Ectodermal cell (in vitro differentiated cells): ENCODE data around the gene BICDL1.
"Not testable (repeated sequence)": the region's sequence is repeated elsewhere in the genome, so short reads cannot be mapped to it uniquely, and the experiment has no call there.

Experiments
- H3K27ac ChIP-seq: 2 replicates; pipeline ENCODE4 v1.7.0; 2013; ENCODE audit warnings: mild to moderate bottlenecking, low read depth, low read length; ENCODE audit not compliant: insufficient read depth, poor library complexity, severe bottlenecking
- H3K27me3 ChIP-seq: 2 replicates; pipeline ENCODE4 v1.7.0; 2013; ENCODE audit warnings: mild to moderate bottlenecking, low read length; ENCODE audit not compliant: insufficient read depth, control insufficient read depth, poor library complexity, severe bottlenecking
- H3K36me3 ChIP-seq: one replicate; pipeline ENCODE4 v1.7.0; 2013; ENCODE audit warnings: low read length; ENCODE audit not compliant: control insufficient read depth, insufficient read depth
- H3K4me1 ChIP-seq: one replicate; pipeline ENCODE4 v1.7.0; 2013; ENCODE audit warnings: low read length; ENCODE audit not compliant: control insufficient read depth, insufficient read depth
- H3K4me3 ChIP-seq: 2 replicates; pipeline ENCODE4 v1.7.0; 2013; ENCODE audit warnings: low read depth, low read length, control low read depth; ENCODE audit not compliant: insufficient read depth
- H3K9me3 ChIP-seq: 2 replicates; pipeline ENCODE4 v1.7.0; 2013; ENCODE audit warnings: mild to moderate bottlenecking, low read length, moderate library complexity; ENCODE audit not compliant: control insufficient read depth
- WGBS, 2 experiments: methylation state at CpG; one replicate each; pipeline ENCODE4 v1.1.7; 2013; ENCODE audit warnings: missing lambda C conversion rate in 2 of 2; 5-methylcytosine and 5-hydroxymethylcytosine counted together

Gene BICDL1

GRCh38 chr12:119964929-119965328 is 24.1 kb upstream of the BICDL1 start:
- 88 to 94% methylated on average over 5 to 6 of the region's 6 CpGs for WGBS, 2 experiments
- H3K27me3 ChIP-seq = no peaks in the 10 kb centered on the region

GRCh38 chr12:119980242-119980641 is 8.8 kb upstream of the BICDL1 start:
- H3K27ac ChIP-seq = no peak overlapping the region
- no peaks in the 10 kb centered on the region for H3K36me3 ChIP-seq
- H3K4me1 ChIP-seq = no peaks in the 10 kb centered on the region
- H3K4me3 ChIP-seq = no peak overlapping the region
- H3K9me3 ChIP-seq = no peaks in the 10 kb centered on the region
- 88 to 91% methylated on average over 1 of the region's 1 CpG for WGBS, 2 experiments
- H3K27me3 ChIP-seq = no peaks in the 10 kb centered on the region

More at GRCh38 chr12:119964929-119965328, 24.1 kb upstream of the BICDL1 start:
- Histone ChIP-seq H3K36me3 (no peaks in the 10 kb centered on the region), H3K4me1 (no peaks in the 10 kb centered on the region), H3K27ac (no peak overlapping the region), H3K9me3 (no peaks in the 10 kb centered on the region), H3K4me3 (no peak overlapping the region)

GRCh38 chr12:119980702-119981101 is 8.3 kb upstream of the BICDL1 start:
- H3K4me3 ChIP-seq, H3K4me1 ChIP-seq, H3K27ac ChIP-seq, H3K36me3 ChIP-seq, H3K27me3 ChIP-seq, H3K9me3 ChIP-seq: not testable (repeated sequence)
- 86 to 93% methylated on average over 8 of the region's 8 CpGs for WGBS, 2 experiments

- Histone ChIP-seq H3K4me3 (peak overlapping the region; percentile 53), H3K27ac (no peak overlapping the region), H3K36me3 (no peaks in the 10 kb centered on the region), H3K27me3 (peaks cover 38% of the 10 kb centered on the region), H3K9me3 (no peaks in the 10 kb centered on the region), H3K4me1 (peaks cover 9% of the 10 kb centered on the region)
- WGBS, 2 experiments = 0% methylated on average over 49 of the region's 49 CpGs
Observed at GRCh38 chr12:119989361-119989730, 310 bp downstream of the BICDL1 start.

- Histone ChIP-seq H3K4me1 (peaks cover 9% of the 10 kb centered on the region), H3K4me3 (peak overlapping the region; percentile 53), H3K9me3 (no peaks in the 10 kb centered on the region), H3K36me3 (no peaks in the 10 kb centered on the region), H3K27ac (no peak overlapping the region), H3K27me3 (peaks cover 38% of the 10 kb centered on the region)
- WGBS, 2 experiments = 1% methylated on average over 79 of the region's 79 CpGs
Observed at GRCh38 chr12:119989731-119990381, 820 bp downstream of the BICDL1 start.

- H3K9me3 ChIP-seq = no peaks in the 10 kb centered on the region
- peaks cover 9% of the 10 kb centered on the region for H3K4me1 ChIP-seq
- WGBS, 2 experiments = 49 to 60% methylated on average over 9 to 12 of the region's 12 CpGs
- peaks cover 38% of the 10 kb centered on the region for H3K27me3 ChIP-seq
- H3K4me3 ChIP-seq = peak overlapping the region; percentile 45
- no peaks in the 10 kb centered on the region for H3K36me3 ChIP-seq
- no peak overlapping the region for H3K27ac ChIP-seq
Observed at GRCh38 chr12:119990382-119990874, 1.4 kb downstream of the BICDL1 start.

GRCh38 chr12:119992129-119992705 is 3.2 kb downstream of the BICDL1 start:
- Histone ChIP-seq H3K36me3 (no peaks in the 10 kb centered on the region), H3K9me3 (no peaks in the 10 kb centered on the region), H3K27me3 (peaks cover 31% of the 10 kb centered on the region), H3K4me3 (no peak overlapping the region), H3K27ac (no peak overlapping the region), H3K4me1 (peaks cover 9% of the 10 kb centered on the region)
- 92 to 93% methylated on average over 5 of the region's 5 CpGs for WGBS, 2 experiments

- Histone ChIP-seq H3K4me3 (no peak overlapping the region), H3K27ac (no peak overlapping the region), H3K9me3 (no peaks in the 10 kb centered on the region), H3K27me3 (peaks cover 17% of the 10 kb centered on the region), H3K36me3 (no peaks in the 10 kb centered on the region), H3K4me1 (peaks cover 8% of the 10 kb centered on the region)
- 59 to 78% methylated on average over 2 to 3 of the region's 3 CpGs for WGBS, 2 experiments
Observed at GRCh38 chr12:119994892-119995658, 6.0 kb downstream of the BICDL1 start.

- Histone ChIP-seq H3K36me3 (no peaks in the 10 kb centered on the region), H3K4me3 (no peak overlapping the region), H3K27me3 (peaks cover 3% of the 10 kb centered on the region), H3K4me1 (no peaks in the 10 kb centered on the region), H3K9me3 (no peaks in the 10 kb centered on the region), H3K27ac (no peak overlapping the region)
- 71 to 96% methylated on average over 1 of the region's 1 CpG for WGBS, 2 experiments
Observed at GRCh38 chr12:119996417-119996816, 7.4 kb downstream of the BICDL1 start.
